ENCODE measurements around the gene PKNOX2. TPM values are rescaled to one million over a fixed set of nuclear protein-coding genes. Genes with fewer than 3 reads are reported as not detected.

The PKNOX2 gene
- polyA plus RNA-seq, 1 experiment = 0.02 TPM

GRCh38 chr11:125312812-125313211 lies 148.3 kb downstream of the PKNOX2 start:
- Histone ChIP-seq H3K27me3 (ENCODE audit: control insufficient read depth, insufficient read depth, low read length) (peaks cover 11% of the 10 kb centered on the region), H3K4me3 (ENCODE audit: low read depth, low read length) (no peak overlapping the region), H3K36me3 (ENCODE audit: control insufficient read depth, insufficient read depth, low read length) (no peaks in the 10 kb centered on the region)
- DNase-seq (ENCODE audit: low read depth) = no peak
- TF ChIP-seq CTCF (IDR thresholded peaks at IDR 0.05; ENCODE audit: insufficient read depth, low read depth, low read length) = no peak
- CTCF ChIA-PET = interaction anchor here (0.8 kb wide), 1 partner anchor 11 kb away, joined by 3 read pairs; no protein-coding TSS in a partner anchor
- POLR2A ChIA-PET = no interaction called here

GRCh38 chr11:125313271-125314219 lies 149.0 kb downstream of the PKNOX2 start:
- ChIA-PET CTCF (interaction anchor here (0.8 kb wide), 1 partner anchor 10 kb away, joined by 3 read pairs; no protein-coding TSS in a partner anchor), POLR2A (no interaction called here)
- Histone ChIP-seq H3K4me3 (ENCODE audit: low read depth, low read length) (no peak overlapping the region), H3K27me3 (ENCODE audit: control insufficient read depth, insufficient read depth, low read length) (peaks cover 11% of the 10 kb centered on the region), H3K36me3 (ENCODE audit: control insufficient read depth, insufficient read depth, low read length) (no peaks in the 10 kb centered on the region)
- no peak for TF ChIP-seq CTCF (IDR thresholded peaks at IDR 0.05; ENCODE audit: insufficient read depth, low read depth, low read length)
- DNase-seq (ENCODE audit: low read depth) = no peak

GRCh38 chr11:125314276-125315078 lies 149.9 kb downstream of the PKNOX2 start:
- no peak overlapping the region for H3K4me3 ChIP-seq (ENCODE audit: low read depth, low read length)
- H3K27me3 ChIP-seq (ENCODE audit: control insufficient read depth, insufficient read depth, low read length) = peaks cover 9% of the 10 kb centered on the region
- DNase-seq (ENCODE audit: low read depth) = no peak
- no peak for TF ChIP-seq CTCF (IDR thresholded peaks at IDR 0.05; ENCODE audit: insufficient read depth, low read depth, low read length)
- no peaks in the 10 kb centered on the region for H3K36me3 ChIP-seq (ENCODE audit: control insufficient read depth, insufficient read depth, low read length)
- ChIA-PET POLR2A (no interaction called here), CTCF (no interaction called here)

- POLR2A ChIA-PET = no interaction called here
- CTCF ChIA-PET = interaction anchor here (0.6 kb wide), 1 partner anchor 24 kb away, joined by 4 read pairs; no protein-coding TSS in a partner anchor
- Histone ChIP-seq H3K27me3 (ENCODE audit: control insufficient read depth, insufficient read depth, low read length) (peaks cover 12% of the 10 kb centered on the region), H3K4me3 (ENCODE audit: low read depth, low read length) (no peak overlapping the region), H3K36me3 (ENCODE audit: control insufficient read depth, insufficient read depth, low read length) (no peaks in the 10 kb centered on the region)
- no peak for TF ChIP-seq CTCF (IDR thresholded peaks at IDR 0.05; ENCODE audit: insufficient read depth, low read depth, low read length)
- no peak for DNase-seq (ENCODE audit: low read depth)
Measured at GRCh38 chr11:125315079-125315740, 150.7 kb downstream of the PKNOX2 start.

Data from BJ (cell line).